GM19463 (cell line): ENCODE measurements around the gene POLDIP3.
"Not testable (repeated sequence)": the region's sequence is repeated elsewhere in the genome, so short reads cannot be mapped to it uniquely, and the experiment has no call there.

Source experiments
- ATAC-seq: cut with Tn5 transposase; IDR thresholded peaks from one replicate; pipeline ENCODE4 v1.9.1; 2021; ENCODE audit warnings: mild to moderate bottlenecking, moderate library complexity; ENCODE audit not compliant: unreplicated experiment

Gene POLDIP3

GRCh38 chr22:42587588-42588175 is 27.0 kb downstream of the POLDIP3 start:
- no peak for ATAC-seq

- no peak for ATAC-seq
Observed at GRCh38 chr22:42586381-42586780, 28.3 kb downstream of the POLDIP3 start.

GRCh38 chr22:42585096-42585495 is 29.6 kb downstream of the POLDIP3 start:
- no peak for ATAC-seq

GRCh38 chr22:42584364-42584940 is 30.2 kb downstream of the POLDIP3 start:
- ATAC-seq: no peak

- ATAC-seq: no peak
Observed at GRCh38 chr22:42582987-42583386, 31.7 kb downstream of the POLDIP3 start.

- peak; percentile 63 for ATAC-seq
Observed at GRCh38 chr22:42581762-42582716, 32.6 kb downstream of the POLDIP3 start.

- ATAC-seq: not testable (repeated sequence)
Observed at GRCh38 chr22:42581194-42581761, 33.4 kb downstream of the POLDIP3 start.

- ATAC-seq: not testable (repeated sequence)
Observed at GRCh38 chr22:42580040-42580439, 34.6 kb downstream of the POLDIP3 start.

GRCh38 chr22:42577623-42578240 is 37.0 kb downstream of the POLDIP3 start:
- no peak for ATAC-seq

GRCh38 chr22:42577141-42577540 is 37.5 kb downstream of the POLDIP3 start:
- ATAC-seq: not testable (repeated sequence)

- not testable (repeated sequence) for ATAC-seq
Observed at GRCh38 chr22:42575996-42576574, 38.6 kb downstream of the POLDIP3 start.

GRCh38 chr22:42574468-42574867 is 40.2 kb downstream of the POLDIP3 start:
- ATAC-seq: not testable (repeated sequence)

- ATAC-seq: not testable (repeated sequence)
Observed at GRCh38 chr22:42574046-42574445, 40.6 kb downstream of the POLDIP3 start.

GRCh38 chr22:42571068-42571467 is 43.6 kb downstream of the POLDIP3 start:
- not testable (repeated sequence) for ATAC-seq

- ATAC-seq: not testable (repeated sequence)
Observed at GRCh38 chr22:42570580-42570979, 44.1 kb downstream of the POLDIP3 start.

- not testable (repeated sequence) for ATAC-seq
Observed at GRCh38 chr22:42567950-42568349, 46.7 kb downstream of the POLDIP3 start.

GRCh38 chr22:42565956-42566355 is 48.7 kb downstream of the POLDIP3 start:
- ATAC-seq: no peak

GRCh38 chr22:42564699-42565098 is 50.0 kb downstream of the POLDIP3 start:
- ATAC-seq: no peak

- not testable (repeated sequence) for ATAC-seq
Observed at GRCh38 chr22:42563943-42564342, 50.7 kb downstream of the POLDIP3 start.

GRCh38 chr22:42562684-42563083 is 52.0 kb downstream of the POLDIP3 start:
- ATAC-seq: no peak
